ENCODE data around the gene MIA3.

GRCh38 chr1:222656391-222657155 is 38.7 kb downstream of the MIA3 start:
- TF ChIP-seq POLR2A (IDR thresholded peaks at IDR 0.05) (no peak), CTCF (IDR thresholded peaks at IDR 0.05) (no peak), EP300 (IDR thresholded peaks at IDR 0.05) (no peak)
